H1 (cell line): ENCODE data around the gene RPTOR. TPM values are rescaled to one million over a fixed set of nuclear protein-coding genes. Genes with fewer than 3 reads are reported as not detected.

Source experiments
- ASH2L ChIP-seq: fragments of 200-600, 300-600 bp; sonication (generic); IDR thresholded peaks from one replicate; pipeline ENCODE4 v1.7.1; 2017; ENCODE audit warnings: low read length
- BCL11A ChIP-seq, 2 experiments: IDR thresholded peaks; one replicate each; pipeline ENCODE4 v1.6.1; 2011; ENCODE audit warnings: low read depth in 2 of 2, low read length in 2 of 2, mild to moderate bottlenecking in 2 of 2
- CHD2 ChIP-seq: IDR thresholded peaks from 2 replicates; pipeline ENCODE4 v1.6.1; 2012; ENCODE audit warnings: low read length, improper control_type of control experiment
- CHD7 ChIP-seq: fragments of 300-600 bp; sonication (generic); IDR thresholded peaks from 2 replicates; pipeline ENCODE4 v1.7.1; 2012; ENCODE audit warnings: low read length, moderate library complexity, mild to moderate bottlenecking, inconsistent platforms; ENCODE audit not compliant: insufficient replicate concordance
- GTF2F1 ChIP-seq: IDR thresholded peaks from 2 replicates; pipeline ENCODE4 v1.6.1; 2012; ENCODE audit warnings: low read depth, low read length, improper control_type of control experiment, borderline replicate concordance
- HDAC2 ChIP-seq, 2 experiments: fragments of 300-600 bp in 1 of 2; sonication (generic) in 1 of 2; IDR thresholded peaks; 2 replicates each; pipeline ENCODE4 v1.6.1; 2011 to 2012; ENCODE audit warnings: low read depth in 2 of 2, low read length in 2 of 2, mild to moderate bottlenecking in 2 of 2, moderate library complexity in 2 of 2, borderline replicate concordance in 1 of 2, inconsistent platforms in 1 of 2
- JUND ChIP-seq: IDR thresholded peaks from 2 replicates; pipeline ENCODE4 v1.6.1; 2011; ENCODE audit warnings: mild to moderate bottlenecking, improper control_type of control experiment, low read length
- POLR2AphosphoS5 ChIP-seq: IDR thresholded peaks from 2 replicates; pipeline ENCODE4 v1.6.1; 2011; ENCODE audit warnings: low read depth, low read length
- RBBP5 ChIP-seq: IDR thresholded peaks from 2 replicates; pipeline ENCODE4 v1.7.1; 2012; ENCODE audit warnings: low read depth, mild to moderate bottlenecking, inconsistent platforms, low read length, moderate library complexity, borderline replicate concordance
- RFX5 ChIP-seq: IDR thresholded peaks from 2 replicates; pipeline ENCODE4 v1.6.1; 2011; ENCODE audit warnings: low read depth, low read length, improper control_type of control experiment, borderline replicate concordance
- TCF12 ChIP-seq: IDR thresholded peaks from 2 replicates; pipeline ENCODE4 v1.6.1; 2011; ENCODE audit warnings: low read depth, mild to moderate bottlenecking, low read length
- YY1 ChIP-seq: IDR thresholded peaks from 2 replicates; pipeline ENCODE4 v1.6.1; 2011; ENCODE audit warnings: low read depth, mild to moderate bottlenecking, low read length
- polyA plus RNA-seq, 7 experiments: library from polyadenylated mRNA; depleted of rRNA in 3 of 7; stranded (reverse) in 5 of 7; unstranded in 2 of 7; fragments of >200 nt in 5 of 7; fragments of 200-250 nt in 2 of 7; gene quantifications; 1 replicate in 5 of 7; 2 replicates in 1 of 7; 4 replicates in 1 of 7; pipeline versions ENCODE4 v1.2.1 to v1.2.3, GENCODE V29; 2011 to 2013; ENCODE audit warnings: missing spikeins in 2 of 7, mixed read lengths in 2 of 7
- total RNA-seq: library from RNA; stranded (reverse); fragmentation: NEBNext Ultra II Directional; extraction: Animal tissue kit (Norgen Biotek cat#: 25700); gene quantifications from 2 replicates; pipeline ENCODE4 v1.2.1, GENCODE V29; 2021
- TF ChIP-seq, protein P1 (sequence below): IDR thresholded peaks from 2 replicates; pipeline ENCODE4 v1.6.1; 2012; ENCODE audit warnings: inconsistent platforms

RPTOR gene
- total and polyA plus RNA-seq, 2 of the 8 experiments (the other 6 are each of a cell fraction or from before 2014, with no cell fraction given) = 6.9 to 28.7 TPM

DNA sequence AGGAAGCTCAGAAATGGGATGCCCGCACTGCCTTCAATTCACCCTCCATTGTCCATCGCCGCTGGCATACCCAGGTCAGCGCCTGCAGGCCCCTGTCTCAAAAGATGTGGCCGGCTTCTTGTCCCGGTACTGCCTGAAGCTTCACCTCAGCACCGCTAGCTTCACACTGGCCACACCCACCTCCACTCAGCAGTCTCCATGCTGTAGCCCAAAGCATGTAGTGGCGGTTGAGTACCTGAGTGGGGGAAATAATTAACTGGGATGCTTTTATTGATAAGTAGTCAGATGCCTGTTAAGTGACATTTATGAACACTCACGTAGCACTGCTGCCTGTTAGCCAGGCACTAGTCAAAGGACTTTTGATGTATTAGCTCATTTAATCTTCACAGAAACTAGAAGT lies 143.2 kb downstream of the RPTOR start (continued):
- no peak for TF ChIP-seq CHD7
- TF ChIP-seq, protein P1, sequence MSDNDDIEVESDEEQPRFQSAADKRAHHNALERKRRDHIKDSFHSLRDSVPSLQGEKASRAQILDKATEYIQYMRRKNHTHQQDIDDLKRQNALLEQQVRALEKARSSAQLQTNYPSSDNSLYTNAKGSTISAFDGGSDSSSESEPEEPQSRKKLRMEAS = no peak
- no peak for TF ChIP-seq POLR2AphosphoS5
- TF ChIP-seq GTF2F1 = no peak
- TF ChIP-seq YY1 = no peak
- TF ChIP-seq ASH2L = no peak
- no peak for TF ChIP-seq RFX5
- TF ChIP-seq JUND = no peak
- TF ChIP-seq CHD2 = no peak
- TF ChIP-seq HDAC2 (IDR thresholded peaks at IDR 0.05; ENCODE audit: borderline replicate concordance in 1 of 2, low read depth in 2 of 2, low read length in 2 of 2) = no peak
- no peak for TF ChIP-seq RBBP5
- no peak for TF ChIP-seq BCL11A (IDR thresholded peaks at IDR 0.05; ENCODE audit: low read depth in 2 of 2, low read length in 2 of 2)
- no peak for TF ChIP-seq TCF12
